ENCODE measurements around the gene CCDC88B. TPM values are rescaled to one million over a fixed set of nuclear protein-coding genes. Genes with fewer than 3 reads are reported as not detected.
A peak's percentile ranks its signal among the peaks of the same experiment; 100 is the strongest.

The CCDC88B gene
- total and polyA plus RNA-seq, 9 of the 15 experiments (the other 6 are each of a cell fraction or from before 2014, with no cell fraction given): 0.13 to 18.1 (median 7.9) TPM

GRCh38 chr11:64306876-64307622, 33.0 kb upstream of the CCDC88B start:
- ATAC-seq (no peak), DNase-seq (ENCODE audit: extremely low read depth in 1 of 4, low spot score in 3 of 4) (peak in 2 of 4 experiments; percentile 50 to 51), FAIRE-seq (no peak)
- peaks cover 33% of the 10 kb centered on the region; the same call in 2 of the 3 replicates for H3K36me3 ChIP-seq (ENCODE audit: control insufficient read depth, insufficient read depth, low read length)
- H3K4me1 ChIP-seq (replicated peaks in 1 of 2; ENCODE audit: control insufficient read depth in 2 of 2, insufficient read depth in 2 of 2, low read length in 2 of 2): peaks cover 29 to 39% of the 10 kb centered on the region in 2 experiments
- BruUV-seq (replicated peaks): no TSS peak
- no peaks in the 10 kb centered on the region for H3K9me3 ChIP-seq (replicated peaks; ENCODE audit: control insufficient read depth, insufficient read depth, low read depth, low read length)
- peaks cover 5% of the 10 kb centered on the region for H3K9me1 ChIP-seq (ENCODE audit: control insufficient read depth, insufficient read depth, low read length)
- peak overlapping the region; percentile 90 to 98 for H3K9ac ChIP-seq (ENCODE audit: insufficient read depth in 1 of 2, low read depth in 2 of 2, low read length in 2 of 2)
- no peaks in the 10 kb centered on the region for H3K27me3 ChIP-seq (ENCODE audit: control insufficient read depth in 2 of 2, insufficient read depth in 2 of 2, low read length in 2 of 2)
- ChIA-PET POLR2A (interaction anchor here (0.6 kb wide), 1 partner anchor 81 kb away, joined by 3 read pairs; the partner anchor contains the start of genes NUDT22 and TRPT1), CTCF (ENCODE audit: low intra/inter-chr PET ratio) (no interaction called here)
- no peaks in the 10 kb centered on the region; the same call in 1 of the 2 replicates for H4K20me1 ChIP-seq (replicated peaks; ENCODE audit: control insufficient read depth, insufficient read depth, low read length)
- peak overlapping the region; percentile 93 for H3K4me3 ChIP-seq
- peak overlapping the region; percentile 100 for H3K4me2 ChIP-seq (ENCODE audit: insufficient read depth, low read length)
- H2AFZ ChIP-seq (ENCODE audit: low read depth, low read length): no peak overlapping the region
- intact Hi-C loops (cut with micrococcal nuclease): loop anchor here (10.0 kb wide), 2 partner anchors 62 to 472 kb away; partner anchors contain the start of genes FKBP2, MARK2 and PPP1R14B
- in situ Hi-C loops (cut with MboI): no loop called here
- H3K27ac ChIP-seq (ENCODE audit: extremely low read depth, low read depth, low read length): peak overlapping the region; percentile 96
- 78% methylated on average over 14 of the region's 15 CpGs for WGBS (ENCODE audit: insufficient coverage, low coverage, missing lambda C conversion rate)
- H3K79me2 ChIP-seq (ENCODE audit: control insufficient read depth, insufficient read depth, low read length): peaks cover 50% of the 10 kb centered on the region
- TF ChIP-seq, protein P1, sequence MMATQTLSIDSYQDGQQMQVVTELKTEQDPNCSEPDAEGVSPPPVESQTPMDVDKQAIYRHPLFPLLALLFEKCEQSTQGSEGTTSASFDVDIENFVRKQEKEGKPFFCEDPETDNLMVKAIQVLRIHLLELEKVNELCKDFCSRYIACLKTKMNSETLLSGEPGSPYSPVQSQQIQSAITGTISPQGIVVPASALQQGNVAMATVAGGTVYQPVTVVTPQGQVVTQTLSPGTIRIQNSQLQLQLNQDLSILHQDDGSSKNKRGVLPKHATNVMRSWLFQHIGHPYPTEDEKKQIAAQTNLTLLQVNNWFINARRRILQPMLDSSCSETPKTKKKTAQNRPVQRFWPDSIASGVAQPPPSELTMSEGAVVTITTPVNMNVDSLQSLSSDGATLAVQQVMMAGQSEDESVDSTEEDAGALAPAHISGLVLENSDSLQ (IDR thresholded peaks at IDR 0.05): peak; percentile 22; the same call in 1 of the 2 replicates
- TF ChIP-seq ZBTB7A (IDR thresholded peaks at IDR 0.05; ENCODE audit: borderline replicate concordance, control insufficient read depth, low read depth, low read length): peak; percentile 59; the same call in 1 of the 2 replicates
- TF ChIP-seq PTRF (tag; IDR thresholded peaks at IDR 0.05): no peak
- TF ChIP-seq JUND (IDR thresholded peaks at IDR 0.05; ENCODE audit: borderline replicate concordance, low read depth, low read length): no peak
- no peak for TF ChIP-seq JUND (tag; IDR thresholded peaks at IDR 0.05; ENCODE audit: borderline replicate concordance, low read depth, low read length)
- no peak for TF ChIP-seq MEF2A (IDR thresholded peaks at IDR 0.05; ENCODE audit: control insufficient read depth, low read depth, low read length)
- TF ChIP-seq CSDE1 (IDR thresholded peaks at IDR 0.05): peak in 1 of 2 experiments; percentile 59; a peak in 2 of 4 replicates
- no peak for TF ChIP-seq ZNF165 (CRISPR knock-in tag; IDR thresholded peaks at IDR 0.05; ENCODE audit: borderline replicate concordance)
- peak; percentile 7 for TF ChIP-seq RBM22 (IDR thresholded peaks at IDR 0.05; ENCODE audit: low read depth, low read length, poor library complexity, severe bottlenecking)
- TF ChIP-seq POLR2G (IDR thresholded peaks at IDR 0.05; ENCODE audit: low read depth, low read length): peak; percentile 49
- no peak for TF ChIP-seq ZNF133 (CRISPR knock-in tag; IDR thresholded peaks at IDR 0.05)
- TF ChIP-seq RFX1 (IDR thresholded peaks at IDR 0.05): peak; percentile 95
- TF ChIP-seq, protein P2, sequence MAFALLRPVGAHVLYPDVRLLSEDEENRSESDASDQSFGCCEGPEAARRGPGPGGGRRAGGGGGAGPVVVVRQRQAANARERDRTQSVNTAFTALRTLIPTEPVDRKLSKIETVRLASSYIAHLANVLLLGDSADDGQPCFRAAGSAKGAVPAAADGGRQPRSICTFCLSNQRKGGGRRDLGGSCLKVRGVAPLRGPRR (CRISPR knock-in tag; IDR thresholded peaks at IDR 0.05): no peak
- no peak for TF ChIP-seq ARNT (IDR thresholded peaks at IDR 0.05)
